GM12878 (cell line): ENCODE results near the gene TFAP2E.

Source experiments
- BHLHE40 ChIP-seq, 2 experiments: fragments of 450-650 bp in 1 of 2; IDR thresholded peaks; 2 replicates each; pipeline ENCODE4 v1.6.1; 2011 to 2017; ENCODE audit warnings: low read depth in 2 of 2, borderline replicate concordance in 1 of 2, improper control_type of control experiment in 1 of 2, low read length in 1 of 2, mild to moderate bottlenecking in 1 of 2
- MAX ChIP-seq: IDR thresholded peaks from 2 replicates; pipeline ENCODE4 v1.6.1; 2012; ENCODE audit warnings: low read depth, low read length, improper control_type of control experiment
- SKIL ChIP-seq: fragments of 450-650 bp; IDR thresholded peaks from 2 replicates; pipeline ENCODE4 v1.6.1; 2017; ENCODE audit warnings: mild to moderate bottlenecking, low read depth, inconsistent platforms; ENCODE audit not compliant: poor library complexity, severe bottlenecking
- SRF ChIP-seq, 2 experiments: IDR thresholded peaks; 2 replicates each; pipeline ENCODE4 v1.6.1; 2011; ENCODE audit warnings: low read depth in 2 of 2, low read length in 2 of 2, mild to moderate bottlenecking in 1 of 2, moderate library complexity in 1 of 2

GRCh38 chr1:35568975-35569395, 4.1 kb upstream of the TFAP2E start:
- TF ChIP-seq MAX (no peak), BHLHE40 (IDR thresholded peaks at IDR 0.05; ENCODE audit: borderline replicate concordance in 1 of 2, low read depth in 2 of 2, low read length in 1 of 2) (no peak), SRF (IDR thresholded peaks at IDR 0.05; ENCODE audit: low read depth in 2 of 2, low read length in 2 of 2) (no peak), SKIL (no peak)
